ENCODE measurements around the gene XPA. TPM values are rescaled to one million over a fixed set of nuclear protein-coding genes. Genes with fewer than 3 reads are reported as not detected.

The XPA gene
- total and polyA plus RNA-seq, 8 donors, result 1.3 to 31.0 (median 23.9) TPM

- Histone ChIP-seq H3K4me3 (peak overlapping the region in 3 of 4 donors; percentile 80 to 94 (median 80)), H3K9me3 (no peaks in the 10 kb centered on the region), H3K36me3 (peaks cover 3 to 5% (median 5%) of the 10 kb centered on the region in 4 donors), H3K27ac (peak overlapping the region; percentile 91 to 97 (median 95)), H3K4me1 (peaks cover 14 to 43% (median 35%) of the 10 kb centered on the region in 4 donors), H3K27me3 (no peaks in the 10 kb centered on the region)
- peak in 1 of 2 donors; percentile 23 for DNase-seq
- TF ChIP-seq, protein P1, sequence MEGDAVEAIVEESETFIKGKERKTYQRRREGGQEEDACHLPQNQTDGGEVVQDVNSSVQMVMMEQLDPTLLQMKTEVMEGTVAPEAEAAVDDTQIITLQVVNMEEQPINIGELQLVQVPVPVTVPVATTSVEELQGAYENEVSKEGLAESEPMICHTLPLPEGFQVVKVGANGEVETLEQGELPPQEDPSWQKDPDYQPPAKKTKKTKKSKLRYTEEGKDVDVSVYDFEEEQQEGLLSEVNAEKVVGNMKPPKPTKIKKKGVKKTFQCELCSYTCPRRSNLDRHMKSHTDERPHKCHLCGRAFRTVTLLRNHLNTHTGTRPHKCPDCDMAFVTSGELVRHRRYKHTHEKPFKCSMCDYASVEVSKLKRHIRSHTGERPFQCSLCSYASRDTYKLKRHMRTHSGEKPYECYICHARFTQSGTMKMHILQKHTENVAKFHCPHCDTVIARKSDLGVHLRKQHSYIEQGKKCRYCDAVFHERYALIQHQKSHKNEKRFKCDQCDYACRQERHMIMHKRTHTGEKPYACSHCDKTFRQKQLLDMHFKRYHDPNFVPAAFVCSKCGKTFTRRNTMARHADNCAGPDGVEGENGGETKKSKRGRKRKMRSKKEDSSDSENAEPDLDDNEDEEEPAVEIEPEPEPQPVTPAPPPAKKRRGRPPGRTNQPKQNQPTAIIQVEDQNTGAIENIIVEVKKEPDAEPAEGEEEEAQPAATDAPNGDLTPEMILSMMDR (IDR thresholded peaks at IDR 0.05), result no peak
- TF ChIP-seq POLR2A (IDR thresholded peaks at IDR 0.05), result no peak
- intact Hi-C loops (cut with DNase I; ENCODE audit: low total_unique reads), result no loop called here
- WGBS, 5 donors, result 21 to 47% (median 28%) methylated on average over 1 of the region's 1 CpG
These were observed 697 bp upstream of the XPA start for GRCh38 chr9:97697837-97698236.

GRCh38 chr9:97695995-97696802 lies 941 bp downstream of the XPA start:
- Histone ChIP-seq H3K27ac (peak overlapping the region; percentile 91 to 97 (median 95)), H3K36me3 (peaks cover 9 to 22% (median 21%) of the 10 kb centered on the region in 4 donors), H3K4me3 (peak overlapping the region; percentile 74 to 94 (median 80)), H3K27me3 (no peaks in the 10 kb centered on the region), H3K4me1 (peaks cover 14 to 45% (median 36%) of the 10 kb centered on the region in 4 donors), H3K9me3 (no peaks in the 10 kb centered on the region)
- TF ChIP-seq POLR2AphosphoS5 (IDR thresholded peaks at IDR 0.05) (no peak), EP300 (IDR thresholded peaks at IDR 0.05) (no peak), POLR2A (IDR thresholded peaks at IDR 0.05) (no peak)
- TF ChIP-seq, protein P1 (IDR thresholded peaks at IDR 0.05), result no peak
- intact Hi-C loops (cut with DNase I; ENCODE audit: low total_unique reads), result no loop called here
- WGBS, 5 donors, result 10 to 16% (median 11%) methylated on average over 9 of the region's 9 CpGs
- no peak for DNase-seq

GRCh38 chr9:97695390-97695789 lies 1.8 kb downstream of the XPA start:
- Histone ChIP-seq H3K4me3 (peak overlapping the region; percentile 74 to 94 (median 80)), H3K9me3 (no peaks in the 10 kb centered on the region), H3K27ac (no peak overlapping the region), H3K4me1 (peaks cover 14 to 47% (median 36%) of the 10 kb centered on the region in 4 donors), H3K36me3 (peaks cover 12 to 30% (median 29%) of the 10 kb centered on the region in 4 donors), H3K27me3 (no peaks in the 10 kb centered on the region)
- WGBS, 5 donors, result 58 to 74% (median 67%) methylated on average over 3 of the region's 3 CpGs
- intact Hi-C loops (cut with DNase I; ENCODE audit: low total_unique reads), result no loop called here
- TF ChIP-seq EP300 (IDR thresholded peaks at IDR 0.05), result no peak
- no peak for TF ChIP-seq POLR2A (IDR thresholded peaks at IDR 0.05)
- TF ChIP-seq, protein P1 (IDR thresholded peaks at IDR 0.05), result no peak
- no peak for TF ChIP-seq POLR2AphosphoS5 (IDR thresholded peaks at IDR 0.05)
- no peak for DNase-seq

DNA sequence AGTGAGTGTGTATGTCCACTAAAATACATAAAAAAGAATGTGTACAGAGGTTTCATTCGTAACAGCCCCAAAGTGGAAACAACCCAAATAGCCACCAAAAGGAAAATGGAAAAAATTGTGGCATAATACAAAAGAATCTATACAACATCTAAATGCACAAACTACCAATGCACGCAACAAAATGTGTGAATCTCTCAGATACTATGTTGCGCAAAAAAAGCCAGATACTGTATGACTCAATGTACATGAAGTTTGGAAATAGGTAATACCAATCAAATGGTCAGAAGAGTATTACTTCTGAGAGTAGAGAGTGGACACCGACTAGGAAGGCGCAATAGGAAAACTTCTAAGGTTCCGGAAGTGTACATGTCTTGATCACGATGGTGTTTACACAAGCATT lies 2.4 kb downstream of the XPA start:
- Histone ChIP-seq H3K9me3 (no peaks in the 10 kb centered on the region), H3K4me3 (peak overlapping the region in 2 of 4 donors; percentile 24 to 74), H3K27me3 (no peaks in the 10 kb centered on the region), H3K36me3 (peaks cover 14 to 36% (median 35%) of the 10 kb centered on the region in 4 donors), H3K4me1 (peaks cover 14 to 53% (median 39%) of the 10 kb centered on the region in 4 donors), H3K27ac (peak overlapping the region in 1 of 5 donors; percentile 23)
- intact Hi-C loops (cut with DNase I; ENCODE audit: low total_unique reads), result no loop called here
- no peak for DNase-seq
- TF ChIP-seq POLR2AphosphoS5 (IDR thresholded peaks at IDR 0.05) (no peak), POLR2A (IDR thresholded peaks at IDR 0.05) (no peak)
- 83 to 90% (median 85%) methylated on average over 7 of the region's 7 CpGs for WGBS, 5 donors

All from stomach (tissue), 9 donors.